Skeletal muscle tissue (tissue), 4 donors: Measurements from ENCODE around the gene KDM5C. TPM values are rescaled to one million over a fixed set of nuclear protein-coding genes. Genes with fewer than 3 reads are reported as not detected.

Experiments
- H3K27ac ChIP-seq: one replicate; pipeline ENCODE4 v1.7.0; 2013; ENCODE audit warnings: mild to moderate bottlenecking, low read depth, low read length, inconsistent platforms
- H3K27me3 ChIP-seq, 3 donors: one replicate each; pipeline ENCODE4 v1.7.0; 2013; ENCODE audit warnings: low read length in 3 of 3; ENCODE audit not compliant: control insufficient read depth in 3 of 3, insufficient read depth in 3 of 3
- H3K36me3 ChIP-seq, 3 donors: one replicate each; pipeline ENCODE4 v1.7.0; 2013; ENCODE audit warnings: low read length in 3 of 3; ENCODE audit not compliant: control insufficient read depth in 3 of 3, insufficient read depth in 3 of 3
- H3K4me1 ChIP-seq, 3 donors: one replicate each; pipeline ENCODE4 v1.7.0; 2013; ENCODE audit warnings: low read length in 3 of 3, mild to moderate bottlenecking in 3 of 3; ENCODE audit not compliant: control insufficient read depth in 3 of 3, insufficient read depth in 3 of 3
- H3K4me3 ChIP-seq, 3 donors: one replicate each; pipeline ENCODE4 v1.7.0; 2013; ENCODE audit warnings: low read length in 3 of 3
- H3K9ac ChIP-seq, 3 donors: one replicate each; pipeline ENCODE4 v1.7.0; 2013; ENCODE audit warnings: low read length in 3 of 3, mild to moderate bottlenecking in 3 of 3, moderate library complexity in 2 of 3, low read depth in 1 of 3
- H3K9me3 ChIP-seq, 3 donors: one replicate each; pipeline ENCODE4 v1.7.0; 2013; ENCODE audit warnings: low read length in 3 of 3; ENCODE audit not compliant: control insufficient read depth in 3 of 3
- total RNA-seq: library from RNA; depleted of rRNA; stranded (reverse); fragments of >200 nt; gene quantifications from one replicate; pipeline ENCODE4 v1.2.3, GENCODE V29; 2014
- donor health status: Osteomylitis.

The KDM5C gene
- total RNA-seq, 1 donor from 2014 or later = 54.3 TPM

GRCh38 chrX:53235566-53235965 lies 10.6 kb upstream of the KDM5C start:
- Histone ChIP-seq H3K27me3 (peaks cover 0 to 5% (median 0%) of the 10 kb centered on the region in 3 donors), H3K9me3 (no peaks in the 10 kb centered on the region), H3K36me3 (peaks cover 0 to 5% (median 2%) of the 10 kb centered on the region in 3 donors)

GRCh38 chrX:53234484-53234883 lies 9.5 kb upstream of the KDM5C start:
- no peak overlapping the region for H3K4me3 ChIP-seq
- no peak overlapping the region for H3K9ac ChIP-seq
- no peaks in the 10 kb centered on the region for H3K4me1 ChIP-seq
- peaks cover 0 to 2% (median 0%) of the 10 kb centered on the region in 3 donors for H3K27me3 ChIP-seq
- H3K36me3 ChIP-seq = peaks cover 0 to 5% (median 2%) of the 10 kb centered on the region in 3 donors
- H3K27ac ChIP-seq = no peak overlapping the region
- H3K9me3 ChIP-seq = no peaks in the 10 kb centered on the region

More at GRCh38 chrX:53235566-53235965, 10.6 kb upstream of the KDM5C start:
- no peak overlapping the region for H3K4me3 ChIP-seq
- no peaks in the 10 kb centered on the region for H3K4me1 ChIP-seq
- no peak overlapping the region for H3K27ac ChIP-seq
- no peak overlapping the region for H3K9ac ChIP-seq

GRCh38 chrX:53233536-53233935 lies 8.5 kb upstream of the KDM5C start:
- H3K9me3 ChIP-seq = no peaks in the 10 kb centered on the region
- H3K27me3 ChIP-seq = peaks cover 0 to 2% (median 0%) of the 10 kb centered on the region in 3 donors
- no peak overlapping the region for H3K9ac ChIP-seq
- H3K4me1 ChIP-seq = no peaks in the 10 kb centered on the region
- peaks cover 0 to 5% (median 2%) of the 10 kb centered on the region in 3 donors for H3K36me3 ChIP-seq
- H3K27ac ChIP-seq = no peak overlapping the region
- no peak overlapping the region for H3K4me3 ChIP-seq

- H3K27me3 ChIP-seq = peaks cover 0 to 2% (median 0%) of the 10 kb centered on the region in 3 donors
Observed at GRCh38 chrX:53230116-53230515, 5.1 kb upstream of the KDM5C start.

DNA sequence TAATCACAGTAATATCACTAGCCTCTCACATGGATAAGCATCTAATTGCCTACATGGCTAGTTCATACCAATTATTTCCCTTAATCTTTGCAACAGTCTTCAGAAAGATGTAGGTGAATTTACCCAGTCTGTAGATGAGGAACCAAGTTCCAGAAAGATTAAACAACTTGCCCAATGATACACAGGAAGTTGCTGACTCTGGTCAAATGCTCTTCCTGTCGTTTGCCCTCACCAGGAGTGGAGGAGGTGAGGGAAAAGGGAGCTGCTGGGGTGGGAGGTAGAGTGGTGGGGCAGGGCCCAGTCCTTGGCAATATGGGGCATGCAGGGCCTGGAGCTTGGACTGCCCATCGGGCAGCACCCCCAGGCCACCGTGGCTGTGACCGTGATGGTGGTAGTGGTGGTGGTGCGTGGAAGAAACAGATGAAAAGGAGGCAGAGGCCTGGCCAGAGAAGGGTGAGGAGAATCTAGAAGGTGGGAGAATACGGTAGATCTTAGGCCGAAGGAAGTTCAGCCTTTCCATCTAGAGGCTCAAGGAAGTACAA lies 2.3 kb upstream of the KDM5C start:
- H3K4me3 ChIP-seq = no peak overlapping the region
- H3K27ac ChIP-seq = no peak overlapping the region
- H3K9ac ChIP-seq = no peak overlapping the region
- no peaks in the 10 kb centered on the region for H3K9me3 ChIP-seq
- H3K27me3 ChIP-seq = no peaks in the 10 kb centered on the region
- peaks cover 0 to 2% (median 0%) of the 10 kb centered on the region in 3 donors for H3K36me3 ChIP-seq
- H3K4me1 ChIP-seq = peaks cover 20 to 24% (median 23%) of the 10 kb centered on the region in 3 donors

More at GRCh38 chrX:53230116-53230515, 5.1 kb upstream of the KDM5C start:
- Histone ChIP-seq H3K4me1 (peaks cover 3 to 7% (median 6%) of the 10 kb centered on the region in 3 donors), H3K27ac (no peak overlapping the region), H3K9ac (no peak overlapping the region), H3K4me3 (no peak overlapping the region), H3K9me3 (no peaks in the 10 kb centered on the region), H3K36me3 (no peaks in the 10 kb centered on the region)

GRCh38 chrX:53223955-53224859 lies 800 bp downstream of the KDM5C start:
- no peaks in the 10 kb centered on the region for H3K27me3 ChIP-seq
- H3K9ac ChIP-seq = peak overlapping the region; percentile 94 to 99 (median 97)
- H3K27ac ChIP-seq = peak overlapping the region; percentile 93
- peaks cover 29 to 45% (median 39%) of the 10 kb centered on the region in 3 donors for H3K4me1 ChIP-seq
- H3K4me3 ChIP-seq = peak overlapping the region; percentile 83 to 87 (median 83)
- H3K9me3 ChIP-seq = no peaks in the 10 kb centered on the region
- H3K36me3 ChIP-seq = peaks cover 7 to 15% (median 8%) of the 10 kb centered on the region in 3 donors

- Histone ChIP-seq H3K27me3 (no peaks in the 10 kb centered on the region), H3K36me3 (peaks cover 7 to 25% (median 11%) of the 10 kb centered on the region in 3 donors), H3K4me3 (peak overlapping the region; percentile 83 to 87 (median 83)), H3K9ac (peak overlapping the region; percentile 94 to 99 (median 97)), H3K9me3 (no peaks in the 10 kb centered on the region), H3K27ac (no peak overlapping the region), H3K4me1 (peaks cover 29 to 45% (median 39%) of the 10 kb centered on the region in 3 donors)
Observed at GRCh38 chrX:53223068-53223693, 1.8 kb downstream of the KDM5C start.

- H3K36me3 ChIP-seq = peaks cover 46 to 72% (median 61%) of the 10 kb centered on the region in 3 donors
- peaks cover 0 to 2% (median 0%) of the 10 kb centered on the region in 3 donors for H3K4me1 ChIP-seq
- H3K9ac ChIP-seq = no peak overlapping the region
- no peak overlapping the region for H3K4me3 ChIP-seq
- H3K27me3 ChIP-seq = no peaks in the 10 kb centered on the region
- H3K9me3 ChIP-seq = no peaks in the 10 kb centered on the region
- H3K27ac ChIP-seq = no peak overlapping the region
Observed at GRCh38 chrX:53211391-53211978, 13.5 kb downstream of the KDM5C start.

DNA sequence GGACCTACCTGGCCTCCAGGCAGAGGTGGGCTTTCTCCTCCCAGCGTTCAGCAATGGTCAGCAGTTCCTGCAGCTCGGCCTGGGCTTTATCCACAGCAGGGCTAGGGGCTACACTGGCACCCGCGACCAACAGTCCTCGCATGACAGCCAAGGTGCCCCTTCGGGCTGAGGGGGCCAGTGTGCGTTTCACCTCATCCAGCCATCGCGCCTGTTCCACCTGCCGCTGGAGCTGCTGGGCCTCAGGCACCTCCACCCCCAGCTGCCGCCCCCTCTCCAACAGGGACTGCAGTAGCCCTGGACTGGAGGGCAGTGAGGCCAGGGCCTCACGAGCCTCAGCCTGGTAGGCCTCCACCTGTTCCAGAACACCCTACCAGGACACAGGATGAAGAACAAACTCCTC lies 28.3 kb downstream of the KDM5C start:
- Histone ChIP-seq H3K36me3 (peaks cover 63 to 88% (median 79%) of the 10 kb centered on the region in 3 donors), H3K27me3 (no peaks in the 10 kb centered on the region), H3K4me1 (no peaks in the 10 kb centered on the region), H3K9me3 (no peaks in the 10 kb centered on the region), H3K27ac (no peak overlapping the region), H3K4me3 (no peak overlapping the region), H3K9ac (no peak overlapping the region)
